ENCODE measurements around the gene SPON2. TPM values are rescaled to one million over a fixed set of nuclear protein-coding genes. Genes with fewer than 3 reads are reported as not detected.

Gene SPON2
- total RNA-seq, 3 donors from 2014 or later: 35.3 to 59.4 (median 36.1) TPM

- Histone ChIP-seq H3K4me1 (peaks cover 5 to 9% of the 10 kb centered on the region in 2 donors), H3K9me3 (no peaks in the 10 kb centered on the region), H3K27ac (no peak overlapping the region), H3K27me3 (no peaks in the 10 kb centered on the region), H3K36me3 (no peaks in the 10 kb centered on the region), H3K4me3 (no peak overlapping the region)
- peak in 1 of 2 donors; percentile 16 for DNase-seq (ENCODE audit: low spot score in 2 of 2)
- intact Hi-C loops (cut with DNase I; ENCODE audit: low total_unique reads): no loop called here
- TF ChIP-seq CTCF (IDR thresholded peaks at IDR 0.05) (no peak), POLR2A (IDR thresholded peaks at IDR 0.05) (no peak), POLR2AphosphoS5 (IDR thresholded peaks at IDR 0.05) (no peak)
These were observed 14.8 kb upstream of the SPON2 start for GRCh38 chr4:1187182-1187581.

- Histone ChIP-seq H3K36me3 (no peaks in the 10 kb centered on the region), H3K27me3 (no peaks in the 10 kb centered on the region), H3K9me3 (no peaks in the 10 kb centered on the region), H3K4me1 (no peaks in the 10 kb centered on the region), H3K4me3 (peak overlapping the region in 1 of 3 donors; percentile 16), H3K27ac (peak overlapping the region; percentile 21 to 48)
- intact Hi-C loops (cut with DNase I; ENCODE audit: low total_unique reads): no loop called here
- TF ChIP-seq CTCF (IDR thresholded peaks at IDR 0.05): no peak
- no peak for TF ChIP-seq POLR2AphosphoS5 (IDR thresholded peaks at IDR 0.05)
- TF ChIP-seq POLR2A (IDR thresholded peaks at IDR 0.05): no peak
- peak in 1 of 2 donors; percentile 14 for DNase-seq (ENCODE audit: low spot score in 2 of 2)
These were observed 11.8 kb upstream of the SPON2 start for GRCh38 chr4:1183985-1184773.

- DNase-seq (ENCODE audit: low spot score in 2 of 2): no peak
- H3K4me3 ChIP-seq: no peak overlapping the region
- H3K9me3 ChIP-seq: no peaks in the 10 kb centered on the region
- no peaks in the 10 kb centered on the region for H3K27me3 ChIP-seq
- no peaks in the 10 kb centered on the region for H3K36me3 ChIP-seq
- intact Hi-C loops (cut with DNase I; ENCODE audit: low total_unique reads): no loop called here
- H3K27ac ChIP-seq: no peak overlapping the region
- H3K4me1 ChIP-seq: peaks cover 0 to 5% of the 10 kb centered on the region in 2 donors
- TF ChIP-seq CTCF (IDR thresholded peaks at IDR 0.05) (no peak), POLR2A (IDR thresholded peaks at IDR 0.05) (no peak), POLR2AphosphoS5 (IDR thresholded peaks at IDR 0.05) (no peak)
These were observed 9.9 kb upstream of the SPON2 start for GRCh38 chr4:1182313-1182712.

GRCh38 chr4:1180663-1181062, 8.3 kb upstream of the SPON2 start:
- no peaks in the 10 kb centered on the region for H3K36me3 ChIP-seq
- no peaks in the 10 kb centered on the region for H3K27me3 ChIP-seq
- H3K9me3 ChIP-seq: no peaks in the 10 kb centered on the region
- peaks cover 0 to 7% of the 10 kb centered on the region in 2 donors for H3K4me1 ChIP-seq
- no peak overlapping the region for H3K4me3 ChIP-seq
- DNase-seq (ENCODE audit: low spot score in 2 of 2): no peak
- intact Hi-C loops (cut with DNase I; ENCODE audit: low total_unique reads): no loop called here
- no peak overlapping the region for H3K27ac ChIP-seq
- no peak for TF ChIP-seq POLR2AphosphoS5 (IDR thresholded peaks at IDR 0.05)
- no peak for TF ChIP-seq POLR2A (IDR thresholded peaks at IDR 0.05)
- TF ChIP-seq CTCF (IDR thresholded peaks at IDR 0.05): no peak

- H3K4me3 ChIP-seq: no peak overlapping the region
- H3K4me1 ChIP-seq: peaks cover 0 to 7% of the 10 kb centered on the region in 2 donors
- H3K9me3 ChIP-seq: no peaks in the 10 kb centered on the region
- TF ChIP-seq POLR2AphosphoS5 (IDR thresholded peaks at IDR 0.05) (no peak), POLR2A (IDR thresholded peaks at IDR 0.05) (no peak), CTCF (IDR thresholded peaks at IDR 0.05) (no peak)
- H3K27me3 ChIP-seq: no peaks in the 10 kb centered on the region
- intact Hi-C loops (cut with DNase I; ENCODE audit: low total_unique reads): no loop called here
- no peak overlapping the region for H3K27ac ChIP-seq
- no peak for DNase-seq (ENCODE audit: low spot score in 2 of 2)
- H3K36me3 ChIP-seq: no peaks in the 10 kb centered on the region
These were observed 7.6 kb upstream of the SPON2 start for GRCh38 chr4:1179976-1180375.
